CD14-positive monocyte (primary cell): Measurements from ENCODE around the gene FRMPD2. TPM values are rescaled to one million over a fixed set of nuclear protein-coding genes. Genes with fewer than 3 reads are reported as not detected.

Source experiments
- DNase-seq, 3 donors: peaks; one replicate each; pipeline ENCODE4 v3.0.0-alpha.2; 2011 to 2022
- H2AFZ ChIP-seq: 2 replicates; pipeline ENCODE4 v1.6.0; 2012; ENCODE audit warnings: mild to moderate bottlenecking, low read depth, low read length, inconsistent platforms; ENCODE audit not compliant: insufficient read depth, poor library complexity, severe bottlenecking
- H3K27ac ChIP-seq, 2 donors: 1 replicate in 1 of 2; 2 replicates in 1 of 2; pipeline ENCODE4 v1.5.1; 2012 to 2013; ENCODE audit warnings: low read length in 2 of 2, control low read depth in 1 of 2, inconsistent platforms in 1 of 2, low read depth in 1 of 2, mild to moderate bottlenecking in 1 of 2
- H3K27me3 ChIP-seq, 2 donors: one replicate each; pipeline versions ENCODE4 v1.6.0 to v1.6.1; 2011 to 2013; ENCODE audit warnings: low read length in 2 of 2; ENCODE audit not compliant: control insufficient read depth in 2 of 2, insufficient read depth in 2 of 2
- H3K36me3 ChIP-seq, 2 donors: replicated peaks in 1 of 2; 1 replicate in 1 of 2; 2 replicates in 1 of 2; pipeline versions ENCODE4 v1.5.1 to v1.6.1; 2012 to 2013; ENCODE audit warnings: low read length in 2 of 2, control low read depth in 1 of 2, inconsistent platforms in 1 of 2, mild to moderate bottlenecking in 1 of 2; ENCODE audit not compliant: insufficient read depth in 2 of 2, control insufficient read depth in 1 of 2
- H3K4me1 ChIP-seq, 2 donors: 1 replicate in 1 of 2; 2 replicates in 1 of 2; pipeline versions ENCODE4 v1.5.1 to v1.6.1; 2012 to 2013; ENCODE audit warnings: low read length in 2 of 2, control low read depth in 1 of 2, inconsistent platforms in 1 of 2, mild to moderate bottlenecking in 1 of 2, moderate library complexity in 1 of 2; ENCODE audit not compliant: insufficient read depth in 2 of 2, control insufficient read depth in 1 of 2
- H3K4me2 ChIP-seq: replicated peaks from 2 replicates; pipeline ENCODE3; 2012; ENCODE audit warnings: low read length, moderate library complexity, mild to moderate bottlenecking; ENCODE audit not compliant: poor library complexity, severe bottlenecking; ENCODE audit errors: extremely low read depth
- H3K4me3 ChIP-seq, 3 experiments: fragments of 200-600 bp in 1 of 3; sonication (generic) in 1 of 3; replicated peaks in 1 of 3; 1 replicate in 2 of 3; 2 replicates in 1 of 3; pipeline ENCODE4 v1.5.1; 2011 to 2013; ENCODE audit warnings: low read length in 3 of 3, mild to moderate bottlenecking in 3 of 3, control low read depth in 2 of 3, low read depth in 2 of 3, inconsistent platforms in 1 of 3, moderate library complexity in 1 of 3
- H3K79me2 ChIP-seq: 2 replicates; pipeline ENCODE4 v1.6.0; 2012; ENCODE audit warnings: mild to moderate bottlenecking, control low read depth, inconsistent platforms, low read length, moderate library complexity; ENCODE audit not compliant: insufficient read depth
- H3K9ac ChIP-seq: 2 replicates; pipeline ENCODE4 v1.6.0; 2017; ENCODE audit warnings: low read length, mild to moderate bottlenecking; ENCODE audit not compliant: insufficient read depth, poor library complexity, severe bottlenecking
- H3K9me3 ChIP-seq, 2 donors: replicated peaks in 1 of 2; 1 replicate in 1 of 2; 2 replicates in 1 of 2; pipeline versions ENCODE4 v1.5.1 to v1.6.1; 2012 to 2013; ENCODE audit warnings: low read length in 2 of 2, control low read depth in 1 of 2; ENCODE audit not compliant: control insufficient read depth in 1 of 2, insufficient read depth in 1 of 2
- H4K20me1 ChIP-seq: 2 replicates; pipeline ENCODE4 v1.6.0; 2012; ENCODE audit warnings: mild to moderate bottlenecking, low read length, control low read depth, moderate library complexity; ENCODE audit not compliant: insufficient read depth
- H3K27ac Mint-ChIP-seq, 7 donors: one replicate each; pipeline ENCODE4 v1.8.0; 2020; ENCODE audit warnings: mild to moderate bottlenecking in 7 of 7, mixed read lengths in 7 of 7, moderate library complexity in 6 of 7, inconsistent platforms in 2 of 7
- H3K27me3 Mint-ChIP-seq, 3 donors: one replicate each; pipeline ENCODE4 v1.8.0; 2021 to 2022; ENCODE audit warnings: low read depth in 3 of 3, mild to moderate bottlenecking in 3 of 3, mixed read lengths in 3 of 3, moderate library complexity in 3 of 3, inconsistent platforms in 1 of 3
- H3K36me3 Mint-ChIP-seq, 2 donors: one replicate each; pipeline ENCODE4 v1.8.0; 2020; ENCODE audit warnings: mixed read lengths in 2 of 2, inconsistent platforms in 1 of 2, mild to moderate bottlenecking in 1 of 2
- H3K4me1 Mint-ChIP-seq: one replicate; pipeline ENCODE4 v1.8.0; 2020; ENCODE audit warnings: mild to moderate bottlenecking, mixed read lengths
- H3K4me3 Mint-ChIP-seq, 2 donors: one replicate each; pipeline ENCODE4 v1.8.0; 2020; ENCODE audit warnings: mild to moderate bottlenecking in 2 of 2, mixed read lengths in 2 of 2, moderate library complexity in 1 of 2
- H3K9me3 Mint-ChIP-seq, 7 donors: one replicate each; pipeline ENCODE4 v1.8.0; 2020 to 2022; ENCODE audit warnings: mixed read lengths in 7 of 7, mild to moderate bottlenecking in 6 of 7, moderate library complexity in 6 of 7, inconsistent platforms in 2 of 7
- CTCF ChIP-seq: fragments of 200-600 bp; IDR thresholded peaks from one replicate; pipeline ENCODE4 v1.8.0; 2022; ENCODE audit warnings: antibody characterized with exemption, mild to moderate bottlenecking
- whole genome bisulfite sequencing: methylation state at CpG from one replicate; pipeline ENCODE4 v1.1.5; 2013; ENCODE audit warnings: missing lambda C conversion rate; ENCODE audit not compliant: insufficient coverage; 5-methylcytosine and 5-hydroxymethylcytosine counted together
- intact Hi-C, 2 donors: fragments of 100-400 bp; cut with micrococcal nuclease; formaldehyde crosslinking; loops; one replicate each; pipeline versions ENCODE4 v1.15.0 to v1.15.1; 2023
- polyA plus RNA-seq, 3 donors: library from polyadenylated mRNA; depleted of rRNA in 1 of 3; unstranded in 2 of 3; stranded (reverse) in 1 of 3; fragments of 300-500 nt in 2 of 3; fragments of >200 nt in 1 of 3; fragmentation: Illumina TruSeq in 2 of 3; gene quantifications; 1 replicate in 2 of 3; 2 replicates in 1 of 3; pipeline ENCODE4 v1.2.3, GENCODE V29; 2012 to 2021

The FRMPD2 gene
- polyA plus RNA-seq, 3 donors: not detected

GRCh38 chr10:48216204-48216505 is 58.3 kb downstream of the FRMPD2 start:
- H3K79me2 ChIP-seq: no peaks in the 10 kb centered on the region
- Mint-ChIP-seq H3K36me3 (no peaks in the 10 kb centered on the region), H3K4me1 (no peaks in the 10 kb centered on the region), H3K27me3 (peaks cover 0 to 3% (median 2%) of the 10 kb centered on the region in 3 donors), H3K27ac (no peak overlapping the region), H3K4me3 (no peak overlapping the region), H3K9me3 (peaks cover 0 to 7% (median 0%) of the 10 kb centered on the region in 7 donors)
- intact Hi-C loops: no loop called here
- no peak overlapping the region for H2AFZ ChIP-seq
- no peak overlapping the region for H3K27ac ChIP-seq
- no peak overlapping the region for H3K4me3 ChIP-seq
- no peak for TF ChIP-seq CTCF
- no peak for DNase-seq
- no peak overlapping the region for H3K9ac ChIP-seq
- no peaks in the 10 kb centered on the region for H4K20me1 ChIP-seq
- no peaks in the 10 kb centered on the region for H3K36me3 ChIP-seq
- H3K4me1 ChIP-seq: no peaks in the 10 kb centered on the region
- H3K27me3 ChIP-seq: no peaks in the 10 kb centered on the region
- no peaks in the 10 kb centered on the region for H3K9me3 ChIP-seq
- H3K4me2 ChIP-seq: no peak overlapping the region

GRCh38 chr10:48215486-48216203 is 58.9 kb downstream of the FRMPD2 start:
- no peak overlapping the region for H3K4me3 ChIP-seq
- H3K4me1 Mint-ChIP-seq: no peaks in the 10 kb centered on the region
- H3K4me1 ChIP-seq: no peaks in the 10 kb centered on the region
- H3K9me3 Mint-ChIP-seq: peaks cover 0 to 7% (median 0%) of the 10 kb centered on the region in 7 donors
- no peak overlapping the region for H3K4me3 Mint-ChIP-seq
- no peaks in the 10 kb centered on the region for H3K36me3 Mint-ChIP-seq
- 66% methylated on average over 2 of the region's 5 CpGs for WGBS
- TF ChIP-seq CTCF: peak; percentile 82
- no peak overlapping the region for H3K27ac Mint-ChIP-seq
- no peaks in the 10 kb centered on the region for H3K9me3 ChIP-seq
- H4K20me1 ChIP-seq: no peaks in the 10 kb centered on the region
- no peaks in the 10 kb centered on the region for H3K27me3 ChIP-seq
- DNase-seq: peak; percentile 7 to 24 (median 8)
- H3K9ac ChIP-seq: no peak overlapping the region
- peaks cover 0 to 3% (median 2%) of the 10 kb centered on the region in 3 donors for H3K27me3 Mint-ChIP-seq
- no peak overlapping the region for H3K27ac ChIP-seq
- H3K79me2 ChIP-seq: no peaks in the 10 kb centered on the region
- H3K4me2 ChIP-seq: no peak overlapping the region
- intact Hi-C loops: no loop called here
- no peak overlapping the region for H2AFZ ChIP-seq
- no peaks in the 10 kb centered on the region for H3K36me3 ChIP-seq
